ENCODE data around the gene NCR3LG1. TPM values are rescaled to one million over a fixed set of nuclear protein-coding genes. Genes with fewer than 3 reads are reported as not detected.

The NCR3LG1 gene
- total RNA-seq, 1 experiment from 2014 or later = 1.4 TPM

GRCh38 chr11:17406818-17407149 lies 55.2 kb downstream of the NCR3LG1 start:
- H3K27ac ChIP-seq (ENCODE audit: insufficient read length, low read depth, low read length) = no peak overlapping the region
- Mint-ChIP-seq H3K9me3 (peaks cover 0 to 4% of the 10 kb centered on the region in 2 experiments; a peak in 1 of 5 replicates), H3K36me3 (ENCODE audit: insufficient read depth in 1 of 3, low read depth in 3 of 3) (no peaks in the 10 kb centered on the region), H3K4me1 (peaks cover 0 to 10% of the 10 kb centered on the region in 2 experiments; a peak in 1 of 4 replicates), H3K27ac (no peak overlapping the region; a peak in 1 of 7 replicates), H3K27me3 (ENCODE audit: low read depth) (peaks cover 22% of the 10 kb centered on the region), H3K4me3 (no peak overlapping the region)
- WGBS (ENCODE audit: extremely low coverage, insufficient read length, low lambda C conversion rate) = no CpG with 5 or more reads among the region's 13 CpGs
- H3K23me2 ChIP-seq (ENCODE audit: insufficient read length, low read depth, low read length, poor library complexity, severe bottlenecking) = no peaks in the 10 kb centered on the region
- TF ChIP-seq CTCF (conservative IDR thresholded peaks at IDR 0.05) = no peak
- no peak overlapping the region for H4K5ac ChIP-seq (ENCODE audit: insufficient read length, low read depth, low read length)
- H2BK15ac ChIP-seq (ENCODE audit: low read depth, low read length) = no peak overlapping the region
- no peak overlapping the region for H2BK12ac ChIP-seq (ENCODE audit: insufficient read length, low read depth, low read length)
- no peak overlapping the region for H4K8ac ChIP-seq (replicated peaks; ENCODE audit: insufficient read length, low read depth, low read length)
- H3K14ac ChIP-seq (ENCODE audit: insufficient read depth, low read length) = no peak overlapping the region
- H4K20me1 ChIP-seq (ENCODE audit: control insufficient read depth, insufficient read depth, insufficient read length) = no peaks in the 10 kb centered on the region
- no peak overlapping the region for H3K23ac ChIP-seq (ENCODE audit: insufficient read length, low read depth, low read length)
- no peak overlapping the region for H4K91ac ChIP-seq (ENCODE audit: insufficient read length, low read depth, low read length)
- H3K18ac ChIP-seq (ENCODE audit: insufficient read length, low read depth, low read length) = no peak overlapping the region
- H2AK5ac ChIP-seq (ENCODE audit: insufficient read length, low read length) = no peak overlapping the region
- H2AFZ ChIP-seq (ENCODE audit: low read length) = no peak overlapping the region
- H3K27me3 ChIP-seq (ENCODE audit: insufficient read depth, low read length) = no peaks in the 10 kb centered on the region
- no peak overlapping the region for H3K4ac ChIP-seq (ENCODE audit: low read depth, low read length)
- H2BK5ac ChIP-seq (ENCODE audit: insufficient read length, low read length) = no peak overlapping the region
- H2BK20ac ChIP-seq (ENCODE audit: low read depth, low read length, poor library complexity, severe bottlenecking) = no peak overlapping the region
- H3K9ac ChIP-seq (ENCODE audit: extremely low read depth, insufficient read length, low read length) = no peak overlapping the region
- H3K4me1 ChIP-seq (ENCODE audit: insufficient read depth, low read length) = no peaks in the 10 kb centered on the region
- no peak for DNase-seq
- H3K4me2 ChIP-seq (ENCODE audit: insufficient read depth, insufficient read length, low read length) = no peak overlapping the region
- H3T11ph ChIP-seq (ENCODE audit: low read length) = no peak overlapping the region
- no peak overlapping the region for H3K56ac ChIP-seq (ENCODE audit: insufficient read length, low read depth, low read length)
- no peak overlapping the region for H2BK120ac ChIP-seq (ENCODE audit: low read depth, low read length, poor library complexity, severe bottlenecking)
- no peaks in the 10 kb centered on the region for H3K9me3 ChIP-seq (ENCODE audit: control insufficient read depth, low read depth, low read length)
- no peaks in the 10 kb centered on the region for H3K79me2 ChIP-seq (ENCODE audit: insufficient read depth, low read length)
- H3K79me1 ChIP-seq (ENCODE audit: insufficient read depth, low read depth, low read length, poor library complexity, severe bottlenecking) = no peaks in the 10 kb centered on the region
